NOMO-1 (cell line): ENCODE measurements around the gene CFAP99.

Source experiments
- DNase-seq, 2 experiments: peaks; one replicate each; lab custom pipeline; 2025; ENCODE audit not compliant: unreplicated experiment in 2 of 2; lab: John Stamatoyannopoulos, UW

Gene CFAP99

GRCh38 chr4:2445130-2445529 lies 26.4 kb downstream of the CFAP99 start:
- DNase-seq = no peak

- DNase-seq = no peak
Measured at GRCh38 chr4:2445571-2445970, 26.8 kb downstream of the CFAP99 start.

- no peak for DNase-seq
Measured at GRCh38 chr4:2446656-2447564, 28.2 kb downstream of the CFAP99 start.

GRCh38 chr4:2448589-2448988 lies 29.8 kb downstream of the CFAP99 start:
- DNase-seq = no peak

GRCh38 chr4:2449051-2449450 lies 30.3 kb downstream of the CFAP99 start:
- no peak for DNase-seq

DNA sequence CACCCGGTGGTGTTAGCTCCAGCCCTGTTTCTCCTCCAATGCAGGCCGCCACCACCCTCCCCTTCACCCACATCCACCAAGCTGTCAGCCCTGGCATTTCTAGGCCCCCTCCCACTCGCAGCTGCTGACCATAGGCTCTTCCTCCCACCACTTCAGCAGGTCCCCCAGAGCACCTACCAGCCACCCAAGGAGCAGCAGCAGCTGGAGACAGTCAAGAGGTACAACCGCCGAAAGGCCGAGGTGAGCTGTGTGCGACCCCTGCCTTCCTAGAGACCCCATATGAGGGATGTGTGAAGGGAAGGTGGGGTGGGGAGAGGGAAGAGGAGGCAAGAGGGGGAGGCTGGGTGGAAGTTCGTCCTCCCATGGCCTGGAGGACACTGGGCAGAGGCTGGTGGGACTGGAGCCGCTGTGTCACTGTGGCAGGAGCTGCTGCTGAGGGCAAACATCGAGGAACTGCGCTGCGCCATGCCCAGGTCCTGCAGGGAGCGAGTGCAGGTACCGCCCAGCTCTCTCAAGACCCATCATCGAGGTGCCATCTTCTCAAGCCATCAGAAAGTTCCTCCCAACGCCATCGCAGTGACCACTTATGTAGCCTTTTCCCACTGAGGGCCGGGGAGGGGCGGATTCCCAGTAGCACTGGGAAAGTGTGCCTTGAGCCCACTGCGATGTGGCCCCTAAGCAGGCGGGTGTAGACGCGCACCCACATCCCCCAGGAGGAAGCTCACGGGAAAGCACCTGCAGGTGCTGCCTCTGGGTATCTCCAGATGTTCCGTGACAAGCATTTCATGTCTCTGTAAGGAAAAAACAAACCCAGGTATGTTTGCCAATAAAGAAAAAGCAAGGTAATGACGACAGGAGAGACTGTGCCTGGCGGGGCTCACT lies 31.0 kb downstream of the CFAP99 start:
- no peak for DNase-seq

GRCh38 chr4:2450394-2451035 lies 31.8 kb downstream of the CFAP99 start:
- no peak for DNase-seq

DNA sequence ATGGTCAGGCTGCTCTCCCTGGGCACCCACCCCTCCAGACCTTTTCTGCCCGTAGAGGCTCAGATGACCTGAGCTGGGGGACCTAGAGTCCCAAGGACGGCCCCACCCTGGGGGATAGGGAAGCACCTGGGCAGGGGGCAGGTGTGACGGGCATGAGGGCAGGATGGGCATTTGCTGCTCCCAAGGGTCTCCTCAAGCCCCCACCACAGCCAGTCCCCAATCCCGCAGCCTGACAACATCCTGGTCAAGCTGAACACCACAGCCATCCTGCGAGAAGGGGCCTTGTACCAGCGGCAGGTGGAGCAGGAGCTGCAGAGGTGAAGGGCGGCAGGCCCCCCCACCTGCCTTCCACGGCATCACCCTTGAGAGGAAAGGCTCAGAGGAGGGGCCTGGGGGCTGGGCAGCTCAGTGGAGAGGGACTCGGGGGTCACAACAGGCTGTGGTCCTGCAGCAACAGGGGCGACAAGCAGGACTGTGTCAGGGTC lies 32.3 kb downstream of the CFAP99 start:
- no peak for DNase-seq

GRCh38 chr4:2451821-2452785 lies 33.3 kb downstream of the CFAP99 start:
- DNase-seq = no peak

DNA sequence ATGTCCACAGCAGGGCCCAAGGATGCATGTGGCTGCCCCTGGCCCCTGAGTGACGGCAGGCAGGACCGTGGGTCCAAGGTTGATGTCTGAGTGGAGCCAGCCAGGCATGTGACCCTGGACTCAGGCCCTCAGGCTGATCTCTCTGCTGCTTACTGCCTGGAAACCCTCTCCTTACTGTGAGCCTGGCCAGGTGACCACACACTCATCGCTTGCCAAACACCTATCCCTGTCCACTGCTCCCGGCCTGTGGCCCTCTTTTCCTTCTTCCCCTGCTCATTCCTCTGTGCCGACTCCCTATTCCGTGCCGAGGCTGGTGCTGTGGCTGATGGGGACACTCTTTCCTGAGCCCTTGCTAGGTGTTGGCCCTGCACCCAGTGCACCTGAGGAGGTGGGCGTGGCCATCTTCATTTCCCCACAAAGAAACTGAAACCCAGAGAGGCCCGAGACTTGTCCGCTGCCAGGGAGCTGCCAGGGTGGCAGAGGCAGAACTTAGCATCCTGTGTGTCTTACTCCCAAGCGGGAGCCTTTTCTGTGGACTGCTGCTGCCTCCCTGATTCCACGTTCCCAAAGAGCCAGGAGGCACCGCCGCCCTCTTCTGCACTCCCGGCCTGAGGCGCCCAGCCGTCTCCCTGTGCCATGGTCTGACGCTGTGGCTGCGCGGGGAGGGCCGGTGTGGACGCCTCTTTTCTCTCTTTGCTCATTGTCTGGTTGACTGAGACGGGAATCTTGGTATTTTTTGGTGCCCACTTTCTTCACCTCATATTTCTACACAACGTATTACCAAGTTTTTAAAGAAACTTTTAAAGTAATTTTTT lies 38.9 kb downstream of the CFAP99 start:
- DNase-seq = no peak

- no peak for DNase-seq
Measured at GRCh38 chr4:2458546-2459491, 40.1 kb downstream of the CFAP99 start.

DNA sequence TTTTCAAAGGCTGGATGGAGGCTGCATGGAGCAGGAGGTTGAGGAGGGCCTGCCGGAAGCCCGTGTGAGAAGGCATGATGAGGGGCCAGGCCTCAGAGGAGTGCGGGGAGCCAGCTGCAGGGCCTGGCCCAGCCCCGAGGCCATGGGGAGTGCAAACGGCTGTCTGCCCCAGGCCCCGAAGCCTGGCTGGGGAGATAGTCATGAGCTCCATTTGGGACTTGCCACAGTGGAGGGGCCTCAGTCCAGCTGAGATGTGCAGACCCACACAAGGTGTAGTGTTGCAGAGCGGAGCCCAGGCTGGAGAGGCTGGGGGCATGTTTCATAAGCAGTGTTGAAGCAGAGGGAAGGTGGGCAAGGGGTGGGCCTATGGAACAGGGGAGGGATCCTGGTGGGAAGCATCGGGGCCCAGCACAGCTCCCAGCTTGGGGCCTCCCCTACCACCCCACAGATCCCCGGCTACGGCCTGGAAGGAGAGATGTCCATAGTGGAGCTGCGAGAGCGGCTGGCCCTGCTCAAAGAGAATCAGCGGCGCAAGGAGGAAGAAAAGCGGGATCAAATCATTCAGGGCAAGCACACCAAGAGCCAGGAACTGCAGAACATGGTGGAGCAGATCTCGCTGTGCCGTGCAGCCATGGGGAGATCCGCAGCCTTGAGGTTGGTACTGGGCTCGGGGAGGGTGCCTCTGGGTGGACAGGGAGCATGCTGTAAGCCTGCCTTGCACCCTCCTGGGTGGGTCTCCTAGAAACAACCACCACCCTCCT lies 41.0 kb downstream of the CFAP99 start:
- DNase-seq = no peak

DNA sequence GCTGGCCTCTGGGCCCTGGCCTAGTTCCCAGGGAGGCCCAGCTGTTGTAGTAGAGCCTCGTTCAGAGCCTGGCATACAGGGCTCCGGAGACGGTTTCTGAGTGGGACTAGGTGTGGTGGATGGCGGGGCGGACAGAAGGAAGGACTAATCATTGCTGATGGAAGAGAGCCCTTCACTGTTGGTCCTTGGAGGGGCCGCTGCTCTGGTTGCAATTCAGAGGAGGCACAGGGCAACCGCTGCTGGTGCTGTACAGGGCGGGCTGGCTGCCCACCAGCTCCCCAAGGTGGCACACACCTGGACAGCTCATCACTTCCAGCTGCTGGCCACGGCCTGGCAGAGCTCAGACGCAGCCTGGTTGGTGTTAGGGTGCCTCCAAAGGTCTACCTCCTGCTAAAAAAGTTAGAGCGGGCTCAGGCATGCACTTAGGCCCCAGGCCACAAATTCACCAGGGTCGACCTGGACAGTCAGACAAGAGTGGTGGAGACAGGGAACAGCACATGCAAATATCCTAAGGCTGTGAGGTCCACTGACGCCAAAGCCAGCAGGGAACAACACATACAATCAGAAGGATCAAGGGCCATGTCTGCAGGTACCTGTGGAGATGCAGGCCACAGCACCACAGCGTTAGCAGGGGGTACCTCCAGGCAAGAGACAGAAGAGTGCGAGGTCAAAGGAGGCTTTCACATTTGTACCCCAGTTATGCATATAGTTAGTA lies 42.6 kb downstream of the CFAP99 start:
- DNase-seq = no peak

DNA sequence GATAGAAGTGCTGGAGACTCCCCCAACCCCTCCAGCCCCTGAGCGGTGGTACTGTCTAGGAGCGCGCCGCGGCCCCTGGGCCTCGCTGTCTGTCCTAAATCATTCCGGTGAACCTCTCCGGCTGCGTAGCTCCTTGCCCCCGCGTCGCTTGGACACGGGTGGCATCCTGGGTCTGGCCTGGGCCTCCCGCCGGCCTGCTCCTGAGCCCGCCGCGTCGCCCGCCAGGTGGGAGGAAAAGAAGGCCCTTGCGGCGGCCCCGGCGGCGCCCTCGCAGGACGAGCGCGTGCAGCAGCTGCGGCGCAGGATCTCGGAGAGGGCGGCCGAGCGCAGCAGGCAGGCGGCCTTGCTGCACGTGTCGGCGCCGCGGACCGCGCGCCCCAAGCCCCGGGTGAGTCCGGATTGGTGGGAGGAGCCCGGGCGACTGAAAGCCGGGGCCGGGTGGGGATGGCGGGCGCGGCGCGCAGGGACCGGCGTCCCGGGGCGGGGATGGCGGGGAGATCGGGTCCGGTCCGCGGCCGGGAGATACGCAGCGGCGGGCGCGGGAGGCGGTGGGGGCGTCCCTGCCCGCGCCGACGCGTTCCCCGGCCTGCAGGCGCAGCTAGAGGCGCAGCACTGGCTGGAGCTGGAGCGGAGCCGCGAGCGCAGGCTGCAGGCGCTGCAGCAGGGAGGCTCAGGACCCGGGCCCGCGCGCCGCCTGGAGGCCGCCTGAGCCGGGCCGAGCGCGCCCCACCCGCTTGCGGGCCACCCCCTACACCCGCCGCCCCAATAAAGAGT lies 43.6 kb downstream of the CFAP99 start:
- DNase-seq = peak; percentile 43 to 69

DNA sequence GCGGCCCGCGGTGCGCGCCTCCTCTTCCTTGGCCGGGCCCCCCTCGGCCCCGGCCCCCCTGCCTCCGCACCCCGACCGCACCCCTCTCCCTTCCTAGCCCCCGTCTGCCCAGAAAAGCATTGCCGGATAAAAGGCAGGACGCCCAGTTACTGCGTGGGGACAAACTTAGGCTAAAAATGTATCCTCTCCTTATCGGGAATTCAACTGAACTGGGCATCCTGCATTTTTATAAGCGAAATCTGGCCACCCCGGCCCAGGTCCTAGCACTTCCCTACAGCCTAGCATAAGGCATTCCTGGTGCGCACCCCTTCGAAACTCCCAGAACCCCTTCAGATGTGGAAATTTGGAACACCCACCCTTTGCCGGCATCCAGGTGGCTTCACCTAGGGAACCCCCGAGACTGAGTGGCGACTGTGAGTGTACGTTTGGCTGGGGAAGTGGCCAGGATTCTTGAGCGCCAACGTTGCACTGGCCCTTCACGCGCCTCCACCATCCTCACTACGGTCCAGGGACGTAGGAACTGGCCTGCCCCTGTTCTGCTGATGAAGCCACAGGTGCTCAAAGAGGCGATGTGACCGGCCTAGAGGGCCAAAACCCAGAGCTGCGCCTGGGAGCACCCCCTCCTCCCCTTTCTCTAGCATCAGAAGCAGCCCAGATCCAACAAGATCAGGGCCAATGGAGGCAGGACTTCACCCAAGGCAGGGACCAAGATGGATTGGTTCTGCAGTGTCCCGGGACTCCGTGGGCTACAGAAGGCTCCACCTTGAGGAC lies 44.4 kb downstream of the CFAP99 start:
- no peak for DNase-seq
